Measurements from ENCODE around the gene BABAM2. TPM values are rescaled to one million over a fixed set of nuclear protein-coding genes. Genes with fewer than 3 reads are reported as not detected.

The BABAM2 gene
- total RNA-seq, 4 donors from 2014 or later: 35.0 to 70.5 (median 51.5) TPM

- H3K9me3 ChIP-seq: no peaks in the 10 kb centered on the region
- no peaks in the 10 kb centered on the region for H3K27me3 ChIP-seq
- no peaks in the 10 kb centered on the region for H3K36me3 ChIP-seq
- no peak overlapping the region for H3K27ac ChIP-seq
- DNase-seq: no peak
- H3K4me1 ChIP-seq: no peaks in the 10 kb centered on the region
- TF ChIP-seq POLR2A (IDR thresholded peaks at IDR 0.05) (no peak), CTCF (IDR thresholded peaks at IDR 0.05) (no peak)
- H3K4me3 ChIP-seq: no peak overlapping the region
Observed at GRCh38 chr2:28036307-28036706, 145.8 kb downstream of the BABAM2 start.

- H3K4me3 ChIP-seq: no peak overlapping the region
- H3K4me1 ChIP-seq: no peaks in the 10 kb centered on the region
- no peaks in the 10 kb centered on the region for H3K27me3 ChIP-seq
- no peaks in the 10 kb centered on the region for H3K36me3 ChIP-seq
- no peak overlapping the region for H3K27ac ChIP-seq
- DNase-seq: no peak
- TF ChIP-seq POLR2A (IDR thresholded peaks at IDR 0.05): no peak
- no peak for TF ChIP-seq CTCF (IDR thresholded peaks at IDR 0.05)
- H3K9me3 ChIP-seq: no peaks in the 10 kb centered on the region
Observed at GRCh38 chr2:28038722-28039121, 148.2 kb downstream of the BABAM2 start.

GRCh38 chr2:28045676-28046351 is 155.3 kb downstream of the BABAM2 start:
- no peak overlapping the region for H3K4me3 ChIP-seq
- H3K36me3 ChIP-seq: no peaks in the 10 kb centered on the region
- no peak for TF ChIP-seq CTCF (IDR thresholded peaks at IDR 0.05)
- no peak for DNase-seq
- H3K4me1 ChIP-seq: no peaks in the 10 kb centered on the region
- no peaks in the 10 kb centered on the region for H3K9me3 ChIP-seq
- H3K27me3 ChIP-seq: no peaks in the 10 kb centered on the region
- H3K27ac ChIP-seq: no peak overlapping the region

- Histone ChIP-seq H3K27me3 (no peaks in the 10 kb centered on the region), H3K4me1 (no peaks in the 10 kb centered on the region), H3K27ac (no peak overlapping the region), H3K36me3 (no peaks in the 10 kb centered on the region), H3K9me3 (no peaks in the 10 kb centered on the region), H3K4me3 (no peak overlapping the region)
- TF ChIP-seq CTCF (IDR thresholded peaks at IDR 0.05): no peak
- TF ChIP-seq POLR2A (IDR thresholded peaks at IDR 0.05): no peak
- no peak for DNase-seq
Observed at GRCh38 chr2:28046921-28047320, 156.4 kb downstream of the BABAM2 start.

- no peak for TF ChIP-seq POLR2A (IDR thresholded peaks at IDR 0.05)
- TF ChIP-seq CTCF (IDR thresholded peaks at IDR 0.05): no peak
- Histone ChIP-seq H3K4me1 (no peaks in the 10 kb centered on the region), H3K4me3 (no peak overlapping the region), H3K36me3 (no peaks in the 10 kb centered on the region), H3K9me3 (no peaks in the 10 kb centered on the region), H3K27me3 (no peaks in the 10 kb centered on the region), H3K27ac (no peak overlapping the region)
- DNase-seq: no peak
Observed at GRCh38 chr2:28047681-28048080, 157.2 kb downstream of the BABAM2 start.

GRCh38 chr2:28048341-28048740 is 157.8 kb downstream of the BABAM2 start:
- TF ChIP-seq POLR2A (IDR thresholded peaks at IDR 0.05): no peak
- TF ChIP-seq CTCF (IDR thresholded peaks at IDR 0.05): no peak
- Histone ChIP-seq H3K27me3 (no peaks in the 10 kb centered on the region), H3K4me1 (no peaks in the 10 kb centered on the region), H3K27ac (no peak overlapping the region), H3K36me3 (no peaks in the 10 kb centered on the region), H3K9me3 (no peaks in the 10 kb centered on the region), H3K4me3 (no peak overlapping the region)
- DNase-seq: no peak

Data from Peyer's patch (tissue), 4 donors.